DND-41 (cell line): ENCODE data around the gene MKI67.
A peak's percentile ranks its signal among the peaks of the same experiment; 100 is the strongest.

ENCODE experiments used
- ATAC-seq: fragments of 200-7000 bp; cut with Tn5 transposase; 3 replicates; pipeline ENCODE4 v1.9.1; 2021; ENCODE audit warnings: low read depth; ENCODE audit not compliant: insufficient read depth
- DNase-seq: peaks from one replicate; pipeline ENCODE4 v3.0.0-alpha.2; 2020
- H2AFZ ChIP-seq: 2 replicates; pipeline ENCODE4 v1.6.0; 2012; ENCODE audit warnings: low read depth, low read length
- H3K27ac ChIP-seq: 2 replicates; pipeline ENCODE4 v1.5.1; 2012; ENCODE audit warnings: low read length, inconsistent platforms
- H3K27me3 ChIP-seq: fragments of 200-600 bp; sonication (generic); 2 replicates; pipeline ENCODE4 v1.6.0; 2012; ENCODE audit warnings: low read length, mild to moderate bottlenecking, inconsistent platforms; ENCODE audit not compliant: insufficient read depth, poor library complexity
- H3K36me3 ChIP-seq: 2 replicates; pipeline ENCODE4 v1.5.1; 2012; ENCODE audit warnings: low read length, inconsistent platforms; ENCODE audit not compliant: insufficient read depth
- H3K4me1 ChIP-seq: 2 replicates; pipeline ENCODE4 v1.5.1; 2012; ENCODE audit warnings: mild to moderate bottlenecking, low read length; ENCODE audit not compliant: insufficient read depth
- H3K4me2 ChIP-seq: 2 replicates; pipeline ENCODE4 v1.6.0; 2012; ENCODE audit warnings: mild to moderate bottlenecking, moderate library complexity, low read length, inconsistent platforms; ENCODE audit not compliant: insufficient read depth
- H3K4me3 ChIP-seq, 2 experiments: fragments of 200-600 bp in 1 of 2; shearing (Covaris generic) in 1 of 2; 2 replicates each; pipeline ENCODE4 v1.5.1; 2012 to 2016; ENCODE audit warnings: inconsistent platforms in 2 of 2, low read length in 2 of 2, mild to moderate bottlenecking in 2 of 2, low read depth in 1 of 2, moderate library complexity in 1 of 2
- H3K79me2 ChIP-seq: 2 replicates; pipeline ENCODE4 v1.6.0; 2012; ENCODE audit warnings: low read length, inconsistent platforms; ENCODE audit not compliant: insufficient read depth
- H3K9ac ChIP-seq: 2 replicates; pipeline ENCODE4 v1.6.0; 2012; ENCODE audit warnings: low read depth, mild to moderate bottlenecking, inconsistent platforms, low read length, moderate library complexity
- H3K9me3 ChIP-seq: 2 replicates; pipeline ENCODE4 v1.5.1; 2012; ENCODE audit warnings: low read length, moderate library complexity, mild to moderate bottlenecking, inconsistent platforms; ENCODE audit not compliant: insufficient read depth, severe bottlenecking
- H4K20me1 ChIP-seq: 2 replicates; pipeline ENCODE4 v1.6.0; 2012; ENCODE audit warnings: low read length; ENCODE audit not compliant: insufficient read depth
- EZH2 ChIP-seq: IDR thresholded peaks from 3 replicates; pipeline ENCODE4 v1.6.1; 2012; ENCODE audit warnings: borderline replicate concordance, low read depth, mild to moderate bottlenecking, moderate library complexity, low read length, inconsistent platforms; ENCODE audit not compliant: severe bottlenecking
- TF ChIP-seq, protein P1 (sequence below): IDR thresholded peaks from 2 replicates; pipeline ENCODE4 v1.5.1; 2012; ENCODE audit warnings: borderline replicate concordance, low read length, moderate library complexity, mild to moderate bottlenecking; ENCODE audit not compliant: poor library complexity, severe bottlenecking; ENCODE audit errors: extremely low read depth

MKI67 gene

DNA sequence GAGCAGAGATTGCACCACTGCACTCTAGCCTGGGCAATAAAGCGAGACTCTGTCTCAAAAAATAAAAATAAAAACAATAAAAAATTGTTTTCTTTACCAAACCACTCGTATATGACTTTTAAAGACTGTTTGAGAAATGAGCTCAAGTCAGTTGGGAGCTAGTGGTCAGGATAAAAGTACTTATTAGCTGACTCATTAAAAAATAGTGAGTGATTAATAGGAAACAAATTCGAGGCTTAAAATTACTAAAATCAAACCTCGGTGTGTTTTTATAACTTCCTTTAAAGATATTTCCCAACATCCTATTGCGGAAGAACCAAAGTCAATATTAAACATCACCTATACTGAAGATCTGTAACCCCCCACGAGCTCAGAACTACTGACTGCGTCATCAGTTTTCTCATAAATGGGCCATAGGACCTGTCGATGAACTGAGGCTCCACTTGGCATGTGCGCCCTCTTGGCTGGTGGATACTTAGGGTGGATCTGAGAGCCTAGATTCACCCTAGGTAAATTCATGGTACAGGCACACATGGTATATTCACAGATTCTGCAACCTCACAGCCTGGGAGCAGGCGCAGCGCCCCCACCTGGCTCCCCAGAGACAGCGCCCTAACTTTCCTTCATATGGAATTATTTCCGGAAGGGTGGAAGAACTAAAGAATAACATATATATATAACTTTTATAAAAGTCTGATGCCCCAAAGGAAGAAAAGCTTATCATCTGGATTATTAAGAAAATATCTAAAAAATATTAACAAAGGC lies 9.2 kb downstream of the MKI67 start:
- H2AFZ ChIP-seq, result no peak overlapping the region
- peaks cover 95% of the 10 kb centered on the region for H3K79me2 ChIP-seq
- no peak overlapping the region for H3K27ac ChIP-seq
- H3K4me2 ChIP-seq, result no peak overlapping the region
- ATAC-seq, result no peak
- peaks cover 95% of the 10 kb centered on the region for H3K36me3 ChIP-seq
- TF ChIP-seq, protein P1, sequence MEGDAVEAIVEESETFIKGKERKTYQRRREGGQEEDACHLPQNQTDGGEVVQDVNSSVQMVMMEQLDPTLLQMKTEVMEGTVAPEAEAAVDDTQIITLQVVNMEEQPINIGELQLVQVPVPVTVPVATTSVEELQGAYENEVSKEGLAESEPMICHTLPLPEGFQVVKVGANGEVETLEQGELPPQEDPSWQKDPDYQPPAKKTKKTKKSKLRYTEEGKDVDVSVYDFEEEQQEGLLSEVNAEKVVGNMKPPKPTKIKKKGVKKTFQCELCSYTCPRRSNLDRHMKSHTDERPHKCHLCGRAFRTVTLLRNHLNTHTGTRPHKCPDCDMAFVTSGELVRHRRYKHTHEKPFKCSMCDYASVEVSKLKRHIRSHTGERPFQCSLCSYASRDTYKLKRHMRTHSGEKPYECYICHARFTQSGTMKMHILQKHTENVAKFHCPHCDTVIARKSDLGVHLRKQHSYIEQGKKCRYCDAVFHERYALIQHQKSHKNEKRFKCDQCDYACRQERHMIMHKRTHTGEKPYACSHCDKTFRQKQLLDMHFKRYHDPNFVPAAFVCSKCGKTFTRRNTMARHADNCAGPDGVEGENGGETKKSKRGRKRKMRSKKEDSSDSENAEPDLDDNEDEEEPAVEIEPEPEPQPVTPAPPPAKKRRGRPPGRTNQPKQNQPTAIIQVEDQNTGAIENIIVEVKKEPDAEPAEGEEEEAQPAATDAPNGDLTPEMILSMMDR, result peak; percentile 44
- TF ChIP-seq EZH2, result no peak
- no peak overlapping the region for H3K9ac ChIP-seq
- H3K4me1 ChIP-seq, result peaks cover 20% of the 10 kb centered on the region
- no peak for DNase-seq
- no peaks in the 10 kb centered on the region for H3K9me3 ChIP-seq
- H3K4me3 ChIP-seq, result no peak overlapping the region
- no peaks in the 10 kb centered on the region for H3K27me3 ChIP-seq
- peaks cover 77% of the 10 kb centered on the region for H4K20me1 ChIP-seq

DNA sequence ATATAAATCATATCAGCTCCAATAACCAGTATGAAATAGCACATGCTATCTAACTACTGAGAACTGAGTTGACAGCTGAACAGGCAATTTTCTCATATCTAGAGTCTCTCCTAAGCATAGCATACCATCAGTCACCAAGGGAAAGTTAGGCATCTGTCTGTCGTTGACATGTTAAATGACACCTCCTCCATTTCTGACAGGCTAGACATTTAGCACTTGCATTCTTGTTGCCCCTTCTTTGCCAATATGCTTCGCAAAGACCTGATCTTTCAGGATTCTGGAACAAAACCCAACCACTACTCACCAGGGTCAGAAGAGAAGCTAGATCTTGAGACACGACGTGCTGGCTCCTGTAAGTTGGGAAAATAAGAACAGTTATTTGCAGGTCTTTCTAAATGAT lies 10.0 kb downstream of the MKI67 start:
- Histone ChIP-seq H3K79me2 (peaks cover 95% of the 10 kb centered on the region), H3K9ac (no peak overlapping the region), H3K4me1 (peaks cover 14% of the 10 kb centered on the region), H3K36me3 (peaks cover 98% of the 10 kb centered on the region), H3K4me3 (no peak overlapping the region), H4K20me1 (peaks cover 77% of the 10 kb centered on the region), H3K9me3 (no peaks in the 10 kb centered on the region), H3K4me2 (no peak overlapping the region), H2AFZ (no peak overlapping the region), H3K27ac (no peak overlapping the region), H3K27me3 (no peaks in the 10 kb centered on the region)
- DNase-seq, result no peak
- TF ChIP-seq, protein P1, result no peak
- TF ChIP-seq EZH2, result no peak
- no peak for ATAC-seq

DNA sequence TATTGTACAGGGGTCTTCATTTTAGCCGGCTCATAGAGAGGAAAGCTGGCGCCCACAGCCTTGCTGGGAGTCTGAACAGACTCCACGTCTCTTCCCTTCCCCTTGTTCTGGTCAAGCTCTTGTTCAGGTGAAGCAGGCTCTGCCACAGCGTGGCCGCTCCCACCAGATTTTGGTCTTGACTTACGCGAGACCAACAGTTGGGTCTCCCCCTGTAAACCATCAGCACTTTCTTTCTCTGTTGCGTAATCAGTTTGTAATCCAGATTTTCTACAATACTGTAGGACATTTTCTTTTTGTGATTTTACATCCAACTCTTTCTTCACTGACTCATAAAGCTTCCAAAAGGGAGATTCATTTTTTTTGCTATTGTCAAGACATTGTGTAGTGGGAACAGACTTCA lies 10.9 kb downstream of the MKI67 start:
- Histone ChIP-seq H3K4me2 (no peak overlapping the region), H3K27me3 (no peaks in the 10 kb centered on the region), H3K9me3 (no peaks in the 10 kb centered on the region), H3K27ac (no peak overlapping the region), H3K4me1 (peaks cover 9% of the 10 kb centered on the region; the same call in 1 of the 2 replicates), H4K20me1 (peaks cover 73% of the 10 kb centered on the region), H2AFZ (no peak overlapping the region), H3K36me3 (peaks cover 99% of the 10 kb centered on the region), H3K4me3 (no peak overlapping the region), H3K79me2 (peaks cover 94% of the 10 kb centered on the region), H3K9ac (no peak overlapping the region)
- ATAC-seq, result no peak
- TF ChIP-seq EZH2, result no peak
- TF ChIP-seq, protein P1, result no peak
- no peak for DNase-seq
